ENCODE data around the gene KIF11. TPM values are rescaled to one million over a fixed set of nuclear protein-coding genes. Genes with fewer than 3 reads are reported as not detected.
A peak's percentile ranks its signal among the peaks of the same experiment; 100 is the strongest.

KIF11 gene
- total and polyA plus RNA-seq, 5 donors, result 0.31 to 1.7 (median 0.96) TPM

DNA sequence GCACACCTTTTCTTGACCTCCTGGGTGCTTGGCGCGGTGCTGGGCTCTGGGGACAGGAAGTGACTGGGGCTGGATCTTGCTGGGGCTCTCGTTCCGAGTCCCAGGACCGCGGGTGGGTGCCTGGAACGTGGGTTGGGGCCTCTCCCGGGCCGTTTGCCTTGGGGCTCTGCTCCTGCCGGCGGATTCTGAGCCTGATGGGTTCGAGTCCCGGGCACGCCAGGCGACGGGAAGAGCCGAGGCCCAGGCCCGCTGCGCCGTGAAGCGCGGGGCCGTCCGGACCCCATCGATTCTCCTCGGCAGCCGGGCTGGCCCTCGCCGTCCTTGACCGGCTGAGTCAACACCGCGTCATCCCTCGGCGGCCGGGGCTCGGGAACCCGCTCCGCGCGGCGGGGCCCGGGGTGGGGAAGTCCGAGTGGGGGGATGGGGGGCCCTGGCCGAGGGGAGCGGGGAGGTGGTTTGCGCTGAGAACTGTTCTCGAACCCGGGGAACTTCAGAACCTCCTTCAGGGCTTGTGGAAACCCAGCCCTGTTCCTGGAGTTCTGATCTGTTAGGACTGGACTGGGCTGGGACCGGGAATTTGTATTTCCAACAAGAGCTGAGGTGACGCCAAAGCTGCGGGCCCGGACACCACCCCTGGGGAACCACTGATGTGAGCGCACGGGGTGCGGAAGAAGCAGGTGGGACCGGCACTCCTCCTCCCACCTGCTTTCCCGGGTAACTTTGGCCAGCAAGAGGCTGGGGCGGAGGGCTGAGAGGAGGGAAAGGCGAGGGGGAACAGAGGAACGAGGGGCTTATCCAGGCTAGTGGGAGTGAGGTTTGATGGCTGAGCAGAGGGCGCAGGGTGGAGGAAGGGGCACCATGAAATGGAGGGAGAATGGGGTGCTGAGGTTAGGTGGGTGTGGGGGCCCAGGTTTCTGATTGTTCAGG is 103.0 kb downstream of the KIF11 start:
- intact Hi-C loops (cut with DNase I), result no loop called here
- WGBS, result 42% methylated on average over 61 of the region's 61 CpGs

DNA sequence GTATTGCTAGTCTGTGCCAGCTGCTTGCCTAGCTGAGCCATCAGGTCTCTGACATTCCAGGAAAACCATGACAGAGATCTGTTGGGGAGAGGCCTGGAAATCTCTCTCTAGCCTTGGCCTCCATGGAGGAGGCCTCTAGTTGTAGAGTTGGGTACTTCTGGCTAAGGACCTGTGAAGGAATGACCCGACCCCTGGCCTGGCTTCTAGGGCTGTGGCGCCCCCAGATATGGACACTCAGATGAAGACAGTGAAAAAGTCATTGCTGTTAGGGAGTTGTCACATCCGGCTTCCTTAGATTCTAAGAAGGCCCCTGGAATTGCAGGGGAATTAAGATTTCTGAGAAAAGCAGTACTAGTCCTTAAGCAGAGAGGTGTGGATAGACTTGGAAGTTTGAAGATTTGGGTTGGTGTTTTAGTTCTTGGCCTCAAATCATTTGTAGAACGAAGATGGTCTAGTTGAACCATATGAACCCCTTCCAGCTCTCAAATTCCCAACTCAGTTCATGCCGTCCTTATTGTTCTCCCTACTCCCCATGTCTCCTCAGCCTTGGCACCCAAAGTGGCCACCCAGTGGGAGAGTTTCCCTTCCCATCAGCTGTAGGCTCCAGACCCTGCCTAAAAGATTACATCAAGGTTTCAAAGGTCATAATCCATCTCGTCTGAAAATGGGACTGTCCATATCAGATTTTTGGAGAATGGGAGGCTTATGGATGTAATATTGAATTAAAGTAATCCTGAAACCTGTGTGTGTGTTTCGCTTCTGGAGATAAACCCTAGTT is 103.9 kb downstream of the KIF11 start:
- no peak overlapping the region for H3K4me3 ChIP-seq (ENCODE audit: low read length)
- intact Hi-C loops (cut with DNase I), result no loop called here
- H3K4me1 ChIP-seq (ENCODE audit: control insufficient read depth, insufficient read depth, low read length), result peaks cover 1% of the 10 kb centered on the region
- WGBS, result 81% methylated on average over 7 of the region's 7 CpGs
- no peaks in the 10 kb centered on the region for H3K27me3 ChIP-seq (ENCODE audit: control insufficient read depth, insufficient read depth)
- no peaks in the 10 kb centered on the region for H3K9me3 ChIP-seq (ENCODE audit: control insufficient read depth, low read length)
- DNase-seq, result no peak
- H3K27ac ChIP-seq (ENCODE audit: low read length), result no peak overlapping the region
- ATAC-seq, result no peak

More for the DNA sequence above, 103.0 kb downstream of the KIF11 start:
- peak in 1 of 3 donors; percentile 63 for DNase-seq
- Histone ChIP-seq H3K27me3 (ENCODE audit: control insufficient read depth, insufficient read depth) (no peaks in the 10 kb centered on the region), H3K9me3 (ENCODE audit: control insufficient read depth, low read length) (no peaks in the 10 kb centered on the region), H3K4me1 (ENCODE audit: control insufficient read depth, insufficient read depth, low read length) (peaks cover 1% of the 10 kb centered on the region), H3K4me3 (ENCODE audit: low read length) (peak overlapping the region; percentile 21), H3K27ac (ENCODE audit: low read length) (no peak overlapping the region)
- peak; percentile 7 to 16 for ATAC-seq

- H3K27ac ChIP-seq (ENCODE audit: low read length), result no peak overlapping the region
Measured at GRCh38 chr10:92697663-92698511, 105.0 kb downstream of the KIF11 start.

GRCh38 chr10:92699193-92699517 is 106.2 kb downstream of the KIF11 start:
- DNase-seq (no peak), ATAC-seq (no peak)
- Histone ChIP-seq H3K4me1 (ENCODE audit: control insufficient read depth, insufficient read depth, low read length) (peaks cover 1% of the 10 kb centered on the region), H3K4me3 (ENCODE audit: low read length) (peak overlapping the region; percentile 33), H3K9me3 (ENCODE audit: control insufficient read depth, low read length) (no peaks in the 10 kb centered on the region), H3K27me3 (ENCODE audit: control insufficient read depth, insufficient read depth) (no peaks in the 10 kb centered on the region), H3K27ac (ENCODE audit: low read length) (no peak overlapping the region)
- 6% methylated on average over 3 of the region's 3 CpGs for WGBS
- intact Hi-C loops (cut with DNase I), result no loop called here

More at GRCh38 chr10:92697663-92698511, 105.0 kb downstream of the KIF11 start:
- ATAC-seq, result no peak
- intact Hi-C loops (cut with DNase I), result no loop called here
- DNase-seq, result no peak
- Histone ChIP-seq H3K27me3 (ENCODE audit: control insufficient read depth, insufficient read depth) (no peaks in the 10 kb centered on the region), H3K9me3 (ENCODE audit: control insufficient read depth, low read length) (no peaks in the 10 kb centered on the region), H3K4me1 (ENCODE audit: control insufficient read depth, insufficient read depth, low read length) (peaks cover 1% of the 10 kb centered on the region), H3K4me3 (ENCODE audit: low read length) (no peak overlapping the region)
- 73% methylated on average over 7 of the region's 7 CpGs for WGBS

DNA sequence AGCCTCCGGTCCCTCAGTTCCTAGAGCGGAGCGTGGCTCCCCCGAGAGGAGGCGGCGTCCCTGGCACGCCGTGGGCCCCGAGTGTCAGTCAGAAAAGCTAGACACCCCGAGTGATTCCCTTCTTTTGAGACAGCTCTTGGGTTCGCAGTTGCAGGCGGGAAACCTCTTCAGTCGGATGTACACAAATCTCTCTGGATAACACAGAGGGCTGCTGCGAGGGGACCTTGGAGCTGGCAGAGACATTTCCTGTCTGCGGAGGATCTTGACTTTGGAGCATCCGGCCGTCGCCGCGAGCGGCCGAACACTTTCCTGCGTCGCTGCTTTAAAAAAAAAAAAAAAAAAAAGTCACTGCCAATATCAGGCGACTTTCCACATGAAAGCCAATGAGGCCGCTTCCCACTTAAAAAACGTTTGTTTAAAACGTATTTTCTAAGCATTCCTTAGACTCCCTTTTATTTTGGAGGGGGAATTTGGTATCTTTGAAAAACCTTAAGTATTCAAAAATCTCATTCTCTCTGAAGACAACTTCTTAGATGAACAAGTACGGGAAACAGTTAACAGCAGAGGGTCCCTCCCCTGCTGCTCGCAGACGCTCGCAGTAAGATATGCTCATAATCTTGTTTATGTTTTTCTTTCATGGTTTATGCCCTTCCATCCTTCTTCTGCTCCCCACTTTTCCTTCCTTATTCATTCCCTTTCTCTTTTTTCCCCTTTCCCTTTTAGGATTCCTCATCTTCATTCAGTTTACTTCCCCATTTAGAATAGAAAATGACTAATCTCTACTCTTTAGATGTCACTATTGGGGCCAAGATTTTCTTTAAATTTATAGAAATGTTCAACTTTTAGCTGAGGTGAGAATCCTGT is 106.8 kb downstream of the KIF11 start:
- H3K9me3 ChIP-seq (ENCODE audit: control insufficient read depth, low read length), result no peaks in the 10 kb centered on the region
- peak overlapping the region; percentile 33 for H3K4me3 ChIP-seq (ENCODE audit: low read length)
- no peak overlapping the region for H3K27ac ChIP-seq (ENCODE audit: low read length)
- intact Hi-C loops (cut with DNase I), result no loop called here
- under 1% methylated on average over 32 of the region's 32 CpGs for WGBS
- H3K4me1 ChIP-seq (ENCODE audit: control insufficient read depth, insufficient read depth, low read length), result peaks cover 1% of the 10 kb centered on the region
- ATAC-seq (peak; percentile 72 to 83), DNase-seq (peak; percentile 40 to 80 (median 52))
- H3K27me3 ChIP-seq (ENCODE audit: control insufficient read depth, insufficient read depth), result no peaks in the 10 kb centered on the region

DNA sequence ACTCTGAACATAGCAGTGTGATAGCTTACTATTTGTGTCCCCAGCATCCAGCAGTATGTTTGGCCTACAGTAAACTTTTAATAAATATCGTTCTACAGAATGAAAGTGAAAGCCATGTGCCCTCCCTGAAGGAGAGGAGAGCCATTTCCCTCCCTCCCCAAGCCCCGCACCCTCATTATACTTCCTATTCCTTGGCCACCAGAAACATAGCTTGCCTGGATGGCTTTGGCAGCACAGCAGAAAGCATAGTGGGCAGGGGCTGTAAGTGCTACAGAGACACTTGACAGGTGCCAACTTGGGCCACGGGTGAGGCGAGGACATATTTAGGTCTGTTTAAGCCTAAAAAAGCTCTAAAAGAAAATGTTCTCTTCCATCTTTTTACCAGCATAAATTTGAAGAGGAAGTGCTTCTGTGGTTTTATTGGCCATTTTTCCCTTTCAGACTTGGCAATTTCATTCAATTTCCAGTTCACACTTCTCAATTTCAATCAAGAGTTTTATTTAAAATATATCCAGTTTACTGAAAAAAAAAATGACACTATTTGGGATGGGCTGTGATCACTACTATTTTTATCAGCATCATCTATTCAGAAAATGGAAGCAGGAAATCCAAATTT is 109.5 kb downstream of the KIF11 start:
- ATAC-seq, result no peak
- H3K9me3 ChIP-seq (ENCODE audit: control insufficient read depth, low read length), result no peaks in the 10 kb centered on the region
- no peak for DNase-seq
- H3K27ac ChIP-seq (ENCODE audit: low read length), result no peak overlapping the region
- peaks cover 1% of the 10 kb centered on the region for H3K4me1 ChIP-seq (ENCODE audit: control insufficient read depth, insufficient read depth, low read length)
- no peaks in the 10 kb centered on the region for H3K27me3 ChIP-seq (ENCODE audit: control insufficient read depth, insufficient read depth)
- H3K4me3 ChIP-seq (ENCODE audit: low read length), result no peak overlapping the region
- intact Hi-C loops (cut with DNase I), result no loop called here
- 66% methylated on average over 4 of the region's 4 CpGs for WGBS

Other genes starting within 250 kb of the KIF11 start
- gene IDE, start 19.0 kb upstream of the KIF11 start, total RNA-seq, result 10 to 100 TPM; 39.7 to 54.1 (median 49.7) TPM
- gene IDE, start 19.0 kb upstream of the KIF11 start, polyA plus RNA-seq, result 13.4 TPM
- 1 to 10 TPM; 2.6 to 6.9 (median 4.7) TPM for gene HHEX, start 96.8 kb downstream of the KIF11 start, total RNA-seq
- gene HHEX, start 96.8 kb downstream of the KIF11 start, polyA plus RNA-seq, result 4.7 TPM

All from right cardiac atrium (tissue), 5 donors.